Kidney (tissue), 14 donors: ENCODE measurements around the gene DPP10. TPM values are rescaled to one million over a fixed set of nuclear protein-coding genes. Genes with fewer than 3 reads are reported as not detected.

Experiments used
- DNase-seq, 5 donors: peaks; one replicate each; pipeline ENCODE4 v3.0.0-alpha.2; 2013 to 2020
- FAIRE-seq: peaks from 2 replicates; lab custom pipeline; 2012; peaks lifted over from hg19 to GRCh38; lab: Jason Lieb, UNC
- H3K27ac ChIP-seq, 2 donors: one replicate each; pipeline ENCODE4 v1.7.0; 2013; ENCODE audit warnings: low read depth in 2 of 2, low read length in 2 of 2, inconsistent platforms in 1 of 2
- H3K27me3 ChIP-seq: one replicate; pipeline ENCODE4 v1.7.1; 2013; ENCODE audit warnings: low read length, inconsistent platforms; ENCODE audit not compliant: control insufficient read depth, insufficient read depth
- H3K36me3 ChIP-seq, 3 donors: one replicate each; pipeline versions ENCODE4 v1.7.0 to v1.7.1; 2013; ENCODE audit warnings: low read length in 3 of 3, control low read depth in 1 of 3, inconsistent platforms in 1 of 3; ENCODE audit not compliant: insufficient read depth in 3 of 3, control insufficient read depth in 2 of 3
- H3K4me1 ChIP-seq, 3 donors: one replicate each; pipeline versions ENCODE4 v1.7.0 to v1.7.1; 2013; ENCODE audit warnings: low read length in 3 of 3, inconsistent platforms in 1 of 3, low read depth in 1 of 3; ENCODE audit not compliant: control insufficient read depth in 2 of 3, insufficient read depth in 2 of 3
- H3K4me3 ChIP-seq, 3 donors: one replicate each; pipeline versions ENCODE4 v1.7.0 to v1.8.1; 2013; ENCODE audit warnings: low read length in 3 of 3, control low read depth in 1 of 3, inconsistent platforms in 1 of 3
- H3K9ac ChIP-seq, 3 donors: one replicate each; pipeline versions ENCODE4 v1.7.0 to v1.7.1; 2013; ENCODE audit warnings: low read length in 3 of 3, control low read depth in 1 of 3, inconsistent platforms in 1 of 3
- H3K9me3 ChIP-seq, 3 donors: one replicate each; pipeline versions ENCODE4 v1.7.0 to v1.7.1; 2013; ENCODE audit warnings: low read length in 3 of 3, control low read depth in 1 of 3, inconsistent platforms in 1 of 3; ENCODE audit not compliant: control insufficient read depth in 2 of 3, insufficient read depth in 1 of 3
- CTCF ChIP-seq: IDR thresholded peaks from 3 replicates; pipeline ENCODE4 v1.5.1; 2012; ENCODE audit warnings: mild to moderate bottlenecking, moderate library complexity, borderline replicate concordance; ENCODE audit not compliant: insufficient read depth; ENCODE audit errors: extremely low read depth
- intact Hi-C: fragments of 100-400 bp; cut with DNase I; formaldehyde crosslinking; loops from one replicate; pipeline ENCODE4 v1.11.1; 2022
- polyA plus RNA-seq: library from polyadenylated mRNA; stranded (reverse); fragments of 350-450 nt; fragmentation: Illumina TruSeq; extraction: RNeasy Lipid Tissue Mini Kit (QIAGEN cat#74804); gene quantifications from one replicate; pipeline ENCODE4 v1.2.3, GENCODE V29; 2014; ENCODE audit warnings: low read depth, low replicate concordance; ENCODE audit not compliant: insufficient read depth
- total RNA-seq: library from RNA; stranded (reverse); fragmentation: NEBNext Ultra II Directional; extraction: Animal tissue kit (Norgen Biotek cat#: 25700); gene quantifications from one replicate; pipeline ENCODE4 v1.2.1, GENCODE V29; 2021
- donor health status: control.
- donor health status: control.
- donor health status: control.
- donor health status: control.
- donor health status: control.
- donor health status: DM: yes; HTN: yes; CAD: no.
- donor health status: Normal renal cell carcinoma (clear cell type).

DPP10 gene
- total and polyA plus RNA-seq, 2 donors from 2014 or later, result 0.67 TPM; not detected in 1

DNA sequence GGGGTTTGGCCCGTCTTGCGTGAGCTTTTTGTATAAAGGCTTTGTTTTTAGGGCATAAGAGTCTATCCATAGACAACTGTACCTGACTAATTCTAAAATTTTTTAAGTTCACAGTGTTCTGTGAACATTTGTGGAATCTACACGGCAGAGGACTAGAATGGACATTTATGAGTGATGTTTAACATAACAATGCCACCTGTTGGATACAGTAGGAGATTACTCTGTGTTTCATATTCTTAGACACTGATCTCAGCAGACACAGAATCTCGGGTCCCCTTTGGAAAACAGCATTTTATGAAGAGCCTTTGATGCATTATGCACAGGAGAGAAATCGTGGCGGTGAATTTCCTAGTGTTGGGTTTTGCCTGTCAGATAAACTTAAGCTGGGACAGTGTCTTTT lies 752.2 kb downstream of the DPP10 start:
- DNase-seq, result no peak
- no peaks in the 10 kb centered on the region for H3K36me3 ChIP-seq
- no peak overlapping the region for H3K27ac ChIP-seq
- H3K4me1 ChIP-seq, result no peaks in the 10 kb centered on the region
- H3K4me3 ChIP-seq, result no peak overlapping the region
- no peak for TF ChIP-seq CTCF
- intact Hi-C loops, result no loop called here
- H3K9ac ChIP-seq, result no peak overlapping the region
- FAIRE-seq, result no peak
- no peaks in the 10 kb centered on the region for H3K27me3 ChIP-seq
- H3K9me3 ChIP-seq, result no peaks in the 10 kb centered on the region

DNA sequence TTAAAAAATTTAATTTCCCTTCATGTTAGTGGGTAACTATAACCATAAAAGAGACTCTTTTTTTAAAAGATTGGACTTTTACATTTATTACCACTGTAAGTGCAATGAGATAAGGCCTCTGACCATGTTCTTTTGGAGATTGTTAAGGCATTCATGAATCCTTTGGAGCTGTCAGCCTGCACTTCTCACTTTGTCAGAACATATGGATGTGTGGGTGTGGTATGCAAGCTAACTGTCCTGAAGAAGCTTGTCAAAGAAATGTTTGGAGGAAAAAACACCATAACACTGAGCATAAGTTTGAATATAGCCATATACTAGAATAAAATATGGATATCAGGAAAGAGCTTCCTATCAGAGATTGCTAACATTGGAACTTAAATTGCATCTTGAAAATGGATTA lies 754.1 kb downstream of the DPP10 start:
- Histone ChIP-seq H3K4me1 (no peaks in the 10 kb centered on the region), H3K36me3 (no peaks in the 10 kb centered on the region), H3K4me3 (no peak overlapping the region), H3K9ac (no peak overlapping the region), H3K27ac (no peak overlapping the region), H3K27me3 (no peaks in the 10 kb centered on the region), H3K9me3 (no peaks in the 10 kb centered on the region)
- intact Hi-C loops, result no loop called here
- no peak for TF ChIP-seq CTCF
- DNase-seq (no peak), FAIRE-seq (no peak)

- peak overlapping the region in 1 of 3 donors; percentile 7 for H3K4me3 ChIP-seq
- FAIRE-seq (no peak), DNase-seq (peak in 3 of 5 donors; percentile 44 to 92 (median 71))
- H3K9me3 ChIP-seq, result peaks cover 0 to 3% (median 0%) of the 10 kb centered on the region in 3 donors
- H3K27ac ChIP-seq, result no peak overlapping the region
- H3K4me1 ChIP-seq, result no peaks in the 10 kb centered on the region
- no peaks in the 10 kb centered on the region for H3K27me3 ChIP-seq
- intact Hi-C loops, result no loop called here
- no peak overlapping the region for H3K9ac ChIP-seq
- TF ChIP-seq CTCF, result no peak
- no peaks in the 10 kb centered on the region for H3K36me3 ChIP-seq
Observed at GRCh38 chr2:115199966-115200365, 757.5 kb downstream of the DPP10 start.

DNA sequence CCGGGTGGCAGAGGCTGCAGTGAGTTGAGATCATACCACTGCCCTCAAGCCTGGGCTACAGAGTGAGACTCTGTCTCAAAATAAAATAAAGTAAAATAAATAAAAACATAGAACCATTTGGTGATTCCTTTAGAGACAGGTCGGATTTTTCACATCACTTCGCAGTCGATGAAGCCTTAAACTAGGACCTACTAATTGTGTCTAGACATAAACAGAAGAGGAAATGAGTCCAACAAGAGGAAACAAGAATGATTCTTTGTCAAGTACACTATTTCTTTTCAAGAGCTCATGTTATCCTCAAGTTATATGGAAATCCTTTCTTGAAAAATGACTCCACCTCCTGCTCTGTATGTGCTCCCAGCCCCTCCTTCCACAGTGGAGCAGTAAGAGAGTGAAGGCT lies 758.9 kb downstream of the DPP10 start:
- no peak overlapping the region for H3K27ac ChIP-seq
- no peak overlapping the region for H3K4me3 ChIP-seq
- TF ChIP-seq CTCF, result no peak
- H3K4me1 ChIP-seq, result no peaks in the 10 kb centered on the region
- H3K9me3 ChIP-seq, result peaks cover 0 to 3% (median 0%) of the 10 kb centered on the region in 3 donors
- FAIRE-seq, result no peak
- DNase-seq, result peak in 1 of 5 donors; percentile 18
- H3K27me3 ChIP-seq, result no peaks in the 10 kb centered on the region
- intact Hi-C loops, result no loop called here
- H3K36me3 ChIP-seq, result no peaks in the 10 kb centered on the region
- H3K9ac ChIP-seq, result no peak overlapping the region
